GM12864 (cell line): Measurements from ENCODE around the gene ADGRG6.
"Not testable (repeated sequence)": the region's sequence is repeated elsewhere in the genome, so short reads cannot be mapped to it uniquely, and the experiment has no call there.

Experiments used
- DNase-seq: peaks from one replicate; pipeline ENCODE4 v3.0.0-alpha.2; 2011; ENCODE audit warnings: low read depth
- H3K4me3 ChIP-seq: 2 replicates; pipeline ENCODE4 v1.5.1; 2011; ENCODE audit warnings: mild to moderate bottlenecking, low read depth, low read length, control low read depth
- TF ChIP-seq, protein P1 (sequence below): IDR thresholded peaks from 2 replicates; pipeline ENCODE4 v1.5.1; 2011; ENCODE audit warnings: low read depth, mild to moderate bottlenecking, moderate library complexity, low read length, control low read depth, inconsistent platforms; ENCODE audit errors: missing control alignments

The ADGRG6 gene

DNA sequence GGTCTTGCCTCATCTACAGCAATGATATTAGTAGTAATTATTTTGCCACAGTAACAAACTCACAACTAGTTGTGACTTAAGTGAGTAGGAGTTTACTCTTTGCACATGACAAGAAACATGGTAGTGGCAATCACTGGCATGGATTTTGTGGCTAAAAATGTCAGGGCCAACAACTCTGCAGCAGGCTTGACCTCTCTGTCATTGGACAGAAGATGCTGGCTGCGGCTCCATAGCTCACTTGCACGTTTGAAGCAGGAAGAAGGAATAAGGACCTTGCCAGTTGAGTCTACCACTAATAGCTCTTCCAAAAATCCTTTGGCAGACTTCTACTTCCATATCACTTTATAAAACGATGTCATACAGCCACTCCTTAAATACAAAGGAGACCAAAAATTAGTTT is 117.3 kb downstream of the ADGRG6 start:
- TF ChIP-seq, protein P1, sequence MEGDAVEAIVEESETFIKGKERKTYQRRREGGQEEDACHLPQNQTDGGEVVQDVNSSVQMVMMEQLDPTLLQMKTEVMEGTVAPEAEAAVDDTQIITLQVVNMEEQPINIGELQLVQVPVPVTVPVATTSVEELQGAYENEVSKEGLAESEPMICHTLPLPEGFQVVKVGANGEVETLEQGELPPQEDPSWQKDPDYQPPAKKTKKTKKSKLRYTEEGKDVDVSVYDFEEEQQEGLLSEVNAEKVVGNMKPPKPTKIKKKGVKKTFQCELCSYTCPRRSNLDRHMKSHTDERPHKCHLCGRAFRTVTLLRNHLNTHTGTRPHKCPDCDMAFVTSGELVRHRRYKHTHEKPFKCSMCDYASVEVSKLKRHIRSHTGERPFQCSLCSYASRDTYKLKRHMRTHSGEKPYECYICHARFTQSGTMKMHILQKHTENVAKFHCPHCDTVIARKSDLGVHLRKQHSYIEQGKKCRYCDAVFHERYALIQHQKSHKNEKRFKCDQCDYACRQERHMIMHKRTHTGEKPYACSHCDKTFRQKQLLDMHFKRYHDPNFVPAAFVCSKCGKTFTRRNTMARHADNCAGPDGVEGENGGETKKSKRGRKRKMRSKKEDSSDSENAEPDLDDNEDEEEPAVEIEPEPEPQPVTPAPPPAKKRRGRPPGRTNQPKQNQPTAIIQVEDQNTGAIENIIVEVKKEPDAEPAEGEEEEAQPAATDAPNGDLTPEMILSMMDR = no peak
- H3K4me3 ChIP-seq = no peak overlapping the region
- DNase-seq = no peak

DNA sequence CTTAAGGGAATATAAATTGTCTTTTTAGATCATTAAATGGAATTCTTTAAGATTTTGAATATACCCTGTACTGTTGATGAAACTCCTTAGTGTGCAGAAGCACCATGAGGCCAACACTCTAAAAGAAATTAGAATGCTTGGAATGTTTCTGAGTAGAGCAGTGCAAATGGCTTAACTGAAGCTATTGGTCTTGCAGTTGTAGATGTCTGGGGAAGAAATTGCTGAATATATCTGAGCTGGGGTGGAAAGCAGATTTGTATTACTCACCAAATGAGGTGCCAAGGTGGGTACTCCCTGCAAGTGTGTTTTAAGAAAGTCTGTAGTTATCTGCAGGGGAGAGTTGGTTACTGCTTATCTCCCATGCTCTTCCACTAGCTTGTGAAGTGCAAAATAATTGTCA is 119.0 kb downstream of the ADGRG6 start:
- H3K4me3 ChIP-seq = no peak overlapping the region
- DNase-seq = no peak
- TF ChIP-seq, protein P1 = no peak

DNA sequence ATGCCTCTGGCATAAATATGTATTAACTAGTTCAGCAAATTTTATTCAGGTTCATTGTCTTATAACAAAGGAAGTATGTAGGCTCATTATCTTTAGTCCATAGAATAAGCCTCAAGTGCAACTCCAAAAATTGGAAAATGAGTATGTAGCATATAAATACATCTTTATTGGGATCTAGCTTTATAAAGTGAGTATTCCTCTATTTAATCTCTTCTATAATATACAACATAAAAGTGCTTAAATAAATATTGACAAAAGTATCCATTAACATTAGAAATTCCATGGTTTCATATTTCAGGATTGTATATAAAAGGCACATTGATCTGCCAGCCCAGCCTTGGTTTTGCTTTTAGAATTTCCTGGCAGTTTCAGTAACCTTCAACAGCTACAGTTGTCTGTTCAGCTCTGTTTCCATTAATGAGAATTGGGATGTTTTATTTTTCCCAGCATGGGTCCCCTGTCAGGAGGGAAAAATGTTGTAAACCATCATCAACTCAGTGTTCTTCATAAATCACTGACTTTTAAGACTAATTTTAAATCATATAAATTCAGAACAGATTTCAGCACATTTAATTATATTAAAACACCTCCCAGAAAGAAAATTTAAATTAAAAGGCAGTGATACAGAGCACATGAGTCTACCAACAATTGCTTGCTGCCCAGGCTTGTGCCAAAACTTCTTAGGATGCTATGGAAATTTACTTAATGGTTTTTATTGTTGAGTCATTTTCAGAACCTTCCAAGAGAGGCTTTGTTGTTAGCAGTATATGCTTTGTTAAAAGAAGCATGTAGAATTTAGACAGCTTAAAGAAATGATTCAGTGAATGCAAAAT is 119.7 kb downstream of the ADGRG6 start:
- no peak for DNase-seq
- H3K4me3 ChIP-seq = no peak overlapping the region
- TF ChIP-seq, protein P1 = no peak

DNA sequence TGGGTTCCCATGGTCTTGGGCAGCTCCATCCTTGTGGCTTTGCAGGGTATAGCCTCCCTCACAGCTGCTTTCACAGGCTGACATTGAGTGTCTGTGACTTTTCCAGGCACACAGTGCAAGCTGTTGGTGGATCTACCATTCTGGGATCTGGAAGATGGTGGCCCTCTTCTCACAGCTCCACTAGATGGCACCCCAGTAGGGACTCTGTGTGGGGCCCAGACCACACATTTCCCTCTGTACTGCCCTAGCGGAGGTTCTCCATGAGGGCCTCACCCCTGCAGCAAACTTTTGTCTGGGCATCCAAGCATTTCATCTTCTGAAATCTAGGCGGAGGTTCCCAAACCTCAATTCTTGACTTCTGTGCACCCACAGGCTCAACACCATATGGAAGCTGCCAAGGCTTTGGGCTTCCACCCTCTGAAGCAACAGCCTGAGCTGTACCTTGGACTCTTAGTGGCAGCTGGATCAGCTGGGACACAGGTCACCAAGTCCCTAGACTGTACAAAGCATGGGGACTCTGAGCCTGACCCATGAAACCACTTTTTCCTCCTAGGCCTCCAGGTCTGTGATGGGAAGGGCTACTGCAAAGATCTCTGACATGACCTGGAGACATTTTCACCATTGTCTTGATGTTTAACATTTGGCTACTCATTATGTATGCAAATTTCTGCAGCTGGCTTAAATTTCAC is 124.8 kb downstream of the ADGRG6 start:
- not testable (repeated sequence) for DNase-seq, H3K4me3 ChIP-seq

DNA sequence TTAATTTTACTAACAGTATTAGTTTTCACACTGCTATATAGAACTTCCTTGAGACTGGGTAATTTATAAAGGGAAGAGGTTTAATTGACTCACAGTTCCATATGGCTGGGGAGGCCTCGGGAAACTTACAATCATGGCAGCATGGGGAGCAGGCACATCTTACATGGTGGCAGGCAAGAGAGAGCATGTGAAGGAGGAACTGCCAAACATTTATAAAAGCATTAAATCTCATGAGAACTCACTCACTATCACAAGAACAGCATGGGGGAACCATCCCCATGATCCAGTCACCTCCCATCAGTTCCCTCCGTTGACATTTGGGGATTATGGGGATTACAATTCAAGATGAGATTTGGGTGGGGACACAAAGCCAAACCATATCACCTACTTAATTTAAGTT is 126.7 kb downstream of the ADGRG6 start:
- not testable (repeated sequence) for DNase-seq, H3K4me3 ChIP-seq

DNA sequence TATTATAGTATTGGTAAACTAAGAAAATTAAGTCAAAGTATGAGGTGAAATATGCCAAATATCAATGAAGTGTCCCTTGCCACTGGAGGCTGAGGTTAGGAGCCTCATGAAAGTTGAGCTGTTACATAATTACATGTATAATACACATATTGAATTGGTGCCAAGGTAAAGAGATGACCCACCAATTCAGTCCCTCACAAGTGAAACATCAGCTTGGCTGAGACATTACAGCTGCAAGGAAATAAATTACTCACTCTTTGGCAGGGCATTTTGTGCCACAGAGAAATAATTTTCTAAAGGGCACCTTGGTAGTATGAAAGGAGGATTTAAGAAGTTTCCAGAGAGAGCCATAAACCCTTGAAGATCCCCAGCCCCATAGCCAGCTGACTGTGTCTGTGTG is 127.4 kb downstream of the ADGRG6 start:
- H3K4me3 ChIP-seq = no peak overlapping the region
- DNase-seq = no peak
- TF ChIP-seq, protein P1 = no peak

DNA sequence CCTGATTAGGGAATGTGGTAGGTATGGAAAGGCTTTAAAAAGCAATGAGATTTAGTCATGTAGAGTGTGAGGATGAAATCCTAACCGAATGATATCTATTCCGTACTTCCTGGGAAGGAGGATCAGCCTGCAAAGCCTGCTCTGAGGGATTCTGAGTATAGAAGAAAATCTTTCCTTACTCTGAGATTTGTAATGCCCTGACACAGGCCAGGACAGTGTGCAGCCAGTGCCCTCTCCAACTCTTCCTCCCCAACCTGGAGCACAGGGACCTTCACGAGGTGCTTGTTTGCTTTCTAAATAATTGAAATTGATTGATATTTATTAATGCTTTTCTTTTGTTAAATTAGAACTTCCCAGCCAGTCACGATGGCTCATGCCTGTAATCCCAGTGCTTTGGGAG is 131.6 kb downstream of the ADGRG6 start:
- TF ChIP-seq, protein P1 = no peak
- no peak for DNase-seq
- H3K4me3 ChIP-seq = no peak overlapping the region

DNA sequence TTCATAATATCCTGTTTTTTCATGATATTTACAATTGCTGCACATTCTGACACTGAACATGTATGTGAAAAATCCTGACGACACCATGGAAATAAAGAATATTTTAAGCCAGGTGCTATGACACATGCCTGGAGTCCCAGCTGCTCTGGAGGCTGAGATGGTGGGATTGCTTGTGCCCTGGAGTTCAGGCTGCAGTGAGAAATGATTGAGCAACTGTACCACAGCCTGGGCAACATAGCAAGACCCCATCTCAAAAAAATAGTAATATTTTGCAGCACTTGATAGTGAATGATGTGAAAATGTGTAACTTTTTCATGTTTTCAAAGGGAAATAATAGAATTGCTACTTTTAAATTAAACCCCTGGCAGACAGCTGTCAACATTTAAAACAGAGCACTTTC is 137.1 kb downstream of the ADGRG6 start:
- H3K4me3 ChIP-seq = no peak overlapping the region
- no peak for DNase-seq
- TF ChIP-seq, protein P1 = no peak
